SIG-M5 treated with dmso at 0.1 percent for 504 hours (cell line): ENCODE data around the gene RAB3C.

Experiments used
- DNase-seq: peaks from one replicate; lab custom pipeline; 2025; ENCODE audit not compliant: unreplicated experiment; lab: John Stamatoyannopoulos, UW

RAB3C gene

GRCh38 chr5:58860680-58861079 is 277.8 kb downstream of the RAB3C start:
- peak; percentile 57 for DNase-seq

- DNase-seq, result no peak
Observed at GRCh38 chr5:58868931-58869330, 286.1 kb downstream of the RAB3C start.

GRCh38 chr5:58871648-58872242 is 288.9 kb downstream of the RAB3C start:
- DNase-seq, result peak; percentile 39

- no peak for DNase-seq
Observed at GRCh38 chr5:58872670-58873273, 289.9 kb downstream of the RAB3C start.

- no peak for DNase-seq
Observed at GRCh38 chr5:58875599-58875998, 292.7 kb downstream of the RAB3C start.

GRCh38 chr5:58885260-58885659 is 302.4 kb downstream of the RAB3C start:
- no peak for DNase-seq

GRCh38 chr5:58886315-58887207 is 303.7 kb downstream of the RAB3C start:
- peak; percentile 85 for DNase-seq

GRCh38 chr5:58887311-58887710 is 304.4 kb downstream of the RAB3C start:
- no peak for DNase-seq

- no peak for DNase-seq
Observed at GRCh38 chr5:58887721-58888409, 305.0 kb downstream of the RAB3C start.

GRCh38 chr5:58890265-58890664 is 307.4 kb downstream of the RAB3C start:
- no peak for DNase-seq

GRCh38 chr5:58890701-58891085 is 307.8 kb downstream of the RAB3C start:
- no peak for DNase-seq

- peak; percentile 60 for DNase-seq
Observed at GRCh38 chr5:58891086-58891970, 308.5 kb downstream of the RAB3C start.

- no peak for DNase-seq
Observed at GRCh38 chr5:58891971-58892343, 309.1 kb downstream of the RAB3C start.

GRCh38 chr5:58893551-58893950 is 310.7 kb downstream of the RAB3C start:
- DNase-seq, result no peak

GRCh38 chr5:58898006-58898405 is 315.1 kb downstream of the RAB3C start:
- no peak for DNase-seq

- DNase-seq, result no peak
Observed at GRCh38 chr5:58898538-58898937, 315.7 kb downstream of the RAB3C start.

GRCh38 chr5:58901271-58901670 is 318.4 kb downstream of the RAB3C start:
- no peak for DNase-seq

GRCh38 chr5:58902305-58902704 is 319.4 kb downstream of the RAB3C start:
- no peak for DNase-seq

GRCh38 chr5:58902765-58903164 is 319.9 kb downstream of the RAB3C start:
- DNase-seq, result no peak

- no peak for DNase-seq
Observed at GRCh38 chr5:58904737-58905136, 321.9 kb downstream of the RAB3C start.

GRCh38 chr5:58905944-58906343 is 323.1 kb downstream of the RAB3C start:
- no peak for DNase-seq
